Measurements from ENCODE around the gene B3GALNT2.
"Not testable (repeated sequence)": the region's sequence is repeated elsewhere in the genome, so short reads cannot be mapped to it uniquely, and the experiment has no call there.

Gene B3GALNT2

DNA sequence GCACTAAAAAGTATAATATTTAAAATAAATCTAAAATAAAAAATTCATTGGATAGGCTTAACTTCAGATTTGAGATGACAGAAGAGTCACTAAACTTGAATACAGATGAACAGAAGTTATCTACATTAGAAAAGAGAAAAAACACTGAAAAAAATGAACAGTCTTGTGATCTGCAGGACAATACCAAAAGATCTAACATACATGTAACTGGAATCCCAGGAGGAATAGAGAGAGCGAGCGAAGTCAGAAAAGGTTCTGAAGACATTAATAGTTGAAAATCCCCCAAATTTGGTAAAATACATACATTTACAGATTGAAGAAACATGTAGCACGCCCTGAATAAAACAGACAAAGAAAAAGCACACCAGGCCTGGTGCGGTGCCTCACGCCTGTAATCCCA, 21.2 kb downstream of the B3GALNT2 start:
- H3K4me3 ChIP-seq (ENCODE audit: low read depth, low read length): no peak overlapping the region
- no peaks in the 10 kb centered on the region for H3K9me3 ChIP-seq (ENCODE audit: severe bottlenecking)
- H3K27me3 ChIP-seq (ENCODE audit: insufficient read depth, low read depth, severe bottlenecking): no peaks in the 10 kb centered on the region
- peaks cover 71% of the 10 kb centered on the region for H3K36me3 ChIP-seq
- no peak overlapping the region for H3K27ac ChIP-seq
- no peak for DNase-seq
- TF ChIP-seq, protein P1, sequence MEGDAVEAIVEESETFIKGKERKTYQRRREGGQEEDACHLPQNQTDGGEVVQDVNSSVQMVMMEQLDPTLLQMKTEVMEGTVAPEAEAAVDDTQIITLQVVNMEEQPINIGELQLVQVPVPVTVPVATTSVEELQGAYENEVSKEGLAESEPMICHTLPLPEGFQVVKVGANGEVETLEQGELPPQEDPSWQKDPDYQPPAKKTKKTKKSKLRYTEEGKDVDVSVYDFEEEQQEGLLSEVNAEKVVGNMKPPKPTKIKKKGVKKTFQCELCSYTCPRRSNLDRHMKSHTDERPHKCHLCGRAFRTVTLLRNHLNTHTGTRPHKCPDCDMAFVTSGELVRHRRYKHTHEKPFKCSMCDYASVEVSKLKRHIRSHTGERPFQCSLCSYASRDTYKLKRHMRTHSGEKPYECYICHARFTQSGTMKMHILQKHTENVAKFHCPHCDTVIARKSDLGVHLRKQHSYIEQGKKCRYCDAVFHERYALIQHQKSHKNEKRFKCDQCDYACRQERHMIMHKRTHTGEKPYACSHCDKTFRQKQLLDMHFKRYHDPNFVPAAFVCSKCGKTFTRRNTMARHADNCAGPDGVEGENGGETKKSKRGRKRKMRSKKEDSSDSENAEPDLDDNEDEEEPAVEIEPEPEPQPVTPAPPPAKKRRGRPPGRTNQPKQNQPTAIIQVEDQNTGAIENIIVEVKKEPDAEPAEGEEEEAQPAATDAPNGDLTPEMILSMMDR (IDR thresholded peaks at IDR 0.05; ENCODE audit: low read depth, low read length): no peak

DNA sequence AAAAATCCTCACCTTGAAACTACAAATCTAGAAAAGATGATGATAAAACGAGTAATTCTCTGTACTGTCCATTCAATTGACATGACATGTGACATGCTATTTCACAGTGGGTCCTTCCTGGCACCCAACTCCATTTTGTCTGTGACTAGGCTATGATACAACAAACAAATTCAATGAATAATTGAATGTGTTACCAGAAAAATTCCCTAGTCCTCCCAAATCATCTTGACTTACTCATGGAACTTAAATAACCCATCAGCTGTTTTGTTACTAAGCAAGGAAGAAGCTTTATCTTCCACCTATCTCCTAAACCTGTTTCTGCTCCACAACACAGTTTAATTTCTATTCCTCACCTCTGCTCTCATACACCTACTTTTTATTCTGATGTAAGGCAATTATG, 30.4 kb downstream of the B3GALNT2 start:
- no peak overlapping the region for H3K27ac ChIP-seq
- no peaks in the 10 kb centered on the region for H3K9me3 ChIP-seq (ENCODE audit: severe bottlenecking)
- DNase-seq: no peak
- H3K27me3 ChIP-seq (ENCODE audit: insufficient read depth, low read depth, severe bottlenecking): no peaks in the 10 kb centered on the region
- peaks cover 51% of the 10 kb centered on the region for H3K36me3 ChIP-seq
- TF ChIP-seq, protein P1 (IDR thresholded peaks at IDR 0.05; ENCODE audit: low read depth, low read length): no peak
- no peak overlapping the region for H3K4me3 ChIP-seq (ENCODE audit: low read depth, low read length)

DNA sequence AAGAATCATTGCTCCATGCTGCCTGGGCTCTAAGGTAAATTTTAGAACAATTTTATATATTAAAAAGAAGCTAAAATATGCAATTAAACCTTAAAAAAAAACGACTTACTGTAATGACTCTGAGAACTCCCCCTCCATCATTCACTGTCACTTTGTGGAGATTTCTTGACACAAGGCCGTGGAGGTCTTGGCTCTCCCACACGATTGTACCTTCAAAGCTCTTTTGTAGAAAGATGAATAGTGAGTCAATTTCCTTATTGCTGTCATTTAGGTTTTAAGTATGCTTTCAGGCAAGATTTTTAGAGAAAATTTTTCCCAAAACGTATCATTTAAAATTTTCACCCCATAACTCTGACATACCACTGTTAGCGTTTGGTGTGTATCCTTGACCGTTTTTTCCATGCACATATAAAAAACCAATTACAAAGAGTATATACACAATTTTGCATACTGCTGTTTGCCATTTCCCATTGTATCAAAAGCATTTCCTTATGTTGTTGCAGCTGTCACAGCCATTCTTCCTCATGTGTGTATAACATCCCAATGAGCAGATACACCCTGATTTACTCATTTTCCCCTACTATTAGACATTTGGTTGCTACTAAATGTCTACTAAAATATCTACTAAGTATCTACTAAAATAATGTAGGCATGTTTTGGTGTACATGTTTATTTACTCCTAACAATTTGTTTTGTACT, 33.4 kb downstream of the B3GALNT2 start:
- TF ChIP-seq, protein P1 (IDR thresholded peaks at IDR 0.05; ENCODE audit: low read depth, low read length): no peak
- Histone ChIP-seq H3K4me3 (ENCODE audit: low read depth, low read length) (no peak overlapping the region), H3K27ac (no peak overlapping the region), H3K27me3 (ENCODE audit: insufficient read depth, low read depth, severe bottlenecking) (no peaks in the 10 kb centered on the region), H3K9me3 (ENCODE audit: severe bottlenecking) (no peaks in the 10 kb centered on the region), H3K36me3 (peaks cover 40% of the 10 kb centered on the region)
- DNase-seq: no peak

DNA sequence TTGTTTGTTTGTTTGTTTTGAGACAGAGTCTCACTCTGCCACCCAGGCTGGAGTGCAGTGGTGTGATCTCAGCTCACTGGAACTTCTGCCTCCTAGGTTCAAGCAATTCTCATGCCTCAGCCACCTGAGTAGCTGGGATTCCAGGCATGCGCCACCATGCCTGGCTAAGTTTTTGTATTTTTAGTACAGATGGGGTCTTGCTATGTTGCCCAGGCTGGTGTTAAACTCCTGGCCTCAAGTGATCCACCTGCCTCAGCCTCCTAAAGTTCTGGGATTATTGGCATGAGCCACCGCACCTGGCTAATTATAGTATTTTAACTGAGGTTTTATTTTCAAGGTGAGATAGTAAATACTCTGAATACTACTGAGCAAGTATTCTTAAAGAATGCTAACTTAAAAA, 34.4 kb downstream of the B3GALNT2 start:
- H3K4me3 ChIP-seq (ENCODE audit: low read depth, low read length); H3K27ac ChIP-seq; H3K9me3 ChIP-seq (ENCODE audit: severe bottlenecking); DNase-seq; H3K27me3 ChIP-seq (ENCODE audit: insufficient read depth, low read depth, severe bottlenecking): not testable (repeated sequence)
- H3K36me3 ChIP-seq: peaks cover 40% of the 10 kb centered on the region

DNA sequence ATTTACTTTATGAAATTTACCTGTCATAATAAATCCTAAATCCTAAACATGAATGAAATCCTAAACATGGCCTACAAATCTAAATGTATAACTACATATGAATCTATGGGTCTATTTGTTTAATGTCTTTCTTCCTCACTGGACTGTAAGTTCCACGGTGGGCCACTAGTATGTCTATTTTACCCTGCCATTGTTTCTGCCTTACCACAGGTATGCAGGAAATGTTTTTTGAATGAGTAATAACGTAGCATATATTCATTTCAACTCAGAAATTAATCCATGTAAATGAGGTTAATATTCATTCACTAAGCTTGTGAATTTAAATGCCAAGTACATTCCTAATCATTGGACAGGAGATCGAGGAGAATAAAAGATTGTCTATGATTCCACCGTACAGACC, 35.3 kb downstream of the B3GALNT2 start:
- Histone ChIP-seq H3K36me3 (peaks cover 43% of the 10 kb centered on the region), H3K4me3 (ENCODE audit: low read depth, low read length) (no peak overlapping the region), H3K27ac (no peak overlapping the region), H3K9me3 (ENCODE audit: severe bottlenecking) (no peaks in the 10 kb centered on the region), H3K27me3 (ENCODE audit: insufficient read depth, low read depth, severe bottlenecking) (no peaks in the 10 kb centered on the region)
- no peak for DNase-seq
- TF ChIP-seq, protein P1 (IDR thresholded peaks at IDR 0.05; ENCODE audit: low read depth, low read length): no peak

DNA sequence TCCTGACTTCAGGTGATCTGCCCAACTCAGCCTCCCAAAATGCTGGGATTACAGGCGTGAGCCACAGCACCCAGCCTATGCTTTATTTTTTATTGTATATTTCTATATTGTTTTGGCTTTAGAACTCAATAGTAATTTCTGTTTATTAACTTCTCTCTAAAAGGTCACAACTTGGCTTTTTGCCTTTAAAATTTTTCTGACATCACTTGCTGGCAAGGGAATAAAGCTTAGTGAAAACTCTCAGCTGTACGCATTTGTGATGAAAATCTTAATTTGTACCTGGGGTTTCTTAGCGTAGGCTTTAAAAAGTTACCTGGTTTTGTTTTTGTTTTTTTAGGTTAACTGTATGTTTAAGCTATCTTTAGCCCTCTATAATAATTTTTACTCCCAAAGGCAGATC, 36.2 kb downstream of the B3GALNT2 start:
- Histone ChIP-seq H3K27ac (no peak overlapping the region), H3K36me3 (peaks cover 39% of the 10 kb centered on the region), H3K4me3 (ENCODE audit: low read depth, low read length) (no peak overlapping the region)

More for the DNA sequence above, 36.2 kb downstream of the B3GALNT2 start:
- Histone ChIP-seq H3K9me3 (ENCODE audit: severe bottlenecking) (no peaks in the 10 kb centered on the region), H3K27me3 (ENCODE audit: insufficient read depth, low read depth, severe bottlenecking) (no peaks in the 10 kb centered on the region)
- TF ChIP-seq, protein P1 (IDR thresholded peaks at IDR 0.05; ENCODE audit: low read depth, low read length): no peak
- no peak for DNase-seq

Data from WERI-Rb-1 (cell line).